ENCODE results near the gene SMS.

SMS gene

GRCh38 chrX:21958187-21958586, 17.7 kb downstream of the SMS start:
- TF ChIP-seq, protein P1, sequence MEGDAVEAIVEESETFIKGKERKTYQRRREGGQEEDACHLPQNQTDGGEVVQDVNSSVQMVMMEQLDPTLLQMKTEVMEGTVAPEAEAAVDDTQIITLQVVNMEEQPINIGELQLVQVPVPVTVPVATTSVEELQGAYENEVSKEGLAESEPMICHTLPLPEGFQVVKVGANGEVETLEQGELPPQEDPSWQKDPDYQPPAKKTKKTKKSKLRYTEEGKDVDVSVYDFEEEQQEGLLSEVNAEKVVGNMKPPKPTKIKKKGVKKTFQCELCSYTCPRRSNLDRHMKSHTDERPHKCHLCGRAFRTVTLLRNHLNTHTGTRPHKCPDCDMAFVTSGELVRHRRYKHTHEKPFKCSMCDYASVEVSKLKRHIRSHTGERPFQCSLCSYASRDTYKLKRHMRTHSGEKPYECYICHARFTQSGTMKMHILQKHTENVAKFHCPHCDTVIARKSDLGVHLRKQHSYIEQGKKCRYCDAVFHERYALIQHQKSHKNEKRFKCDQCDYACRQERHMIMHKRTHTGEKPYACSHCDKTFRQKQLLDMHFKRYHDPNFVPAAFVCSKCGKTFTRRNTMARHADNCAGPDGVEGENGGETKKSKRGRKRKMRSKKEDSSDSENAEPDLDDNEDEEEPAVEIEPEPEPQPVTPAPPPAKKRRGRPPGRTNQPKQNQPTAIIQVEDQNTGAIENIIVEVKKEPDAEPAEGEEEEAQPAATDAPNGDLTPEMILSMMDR (IDR thresholded peaks at IDR 0.05; ENCODE audit: control extremely low read depth, extremely low read depth, low read depth, missing control alignments), result no peak
- POLR2A ChIA-PET, result no interaction called here
- CTCF ChIA-PET, result no interaction called here

DNA sequence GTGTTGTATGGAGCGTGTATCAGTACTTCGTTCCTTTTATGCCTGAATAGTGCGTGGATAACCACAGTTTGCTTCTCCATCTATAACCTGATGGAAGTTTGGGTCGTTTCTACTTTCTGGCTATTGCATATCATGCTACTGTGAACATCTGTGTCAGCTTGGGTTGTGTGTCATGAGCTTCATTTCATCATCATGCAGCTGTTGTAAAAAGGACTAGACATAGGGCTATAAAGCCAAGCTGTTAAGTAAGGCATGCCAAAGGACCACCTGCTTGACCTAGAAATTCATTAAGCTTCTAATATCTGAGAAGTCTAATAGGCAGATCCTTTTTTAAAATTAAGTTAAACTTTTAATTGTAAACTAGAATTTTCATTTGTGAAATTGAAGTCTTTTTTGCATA, 18.4 kb downstream of the SMS start:
- no peak for DNase-seq (ENCODE audit: extremely low spot score)
- TF ChIP-seq, protein P1 (IDR thresholded peaks at IDR 0.05; ENCODE audit: control extremely low read depth, extremely low read depth, low read depth, missing control alignments), result no peak
- CTCF ChIA-PET, result interaction anchor here (1.5 kb wide), 1 partner anchor 13 kb away, joined by 6 read pairs; no protein-coding TSS in a partner anchor
- POLR2A ChIA-PET, result interaction anchor here (0.8 kb wide), 1 partner anchor 10 kb away, joined by 3 read pairs; no protein-coding TSS in a partner anchor

More at GRCh38 chrX:21958187-21958586, 17.7 kb downstream of the SMS start:
- no peak for DNase-seq (ENCODE audit: extremely low spot score)

DNA sequence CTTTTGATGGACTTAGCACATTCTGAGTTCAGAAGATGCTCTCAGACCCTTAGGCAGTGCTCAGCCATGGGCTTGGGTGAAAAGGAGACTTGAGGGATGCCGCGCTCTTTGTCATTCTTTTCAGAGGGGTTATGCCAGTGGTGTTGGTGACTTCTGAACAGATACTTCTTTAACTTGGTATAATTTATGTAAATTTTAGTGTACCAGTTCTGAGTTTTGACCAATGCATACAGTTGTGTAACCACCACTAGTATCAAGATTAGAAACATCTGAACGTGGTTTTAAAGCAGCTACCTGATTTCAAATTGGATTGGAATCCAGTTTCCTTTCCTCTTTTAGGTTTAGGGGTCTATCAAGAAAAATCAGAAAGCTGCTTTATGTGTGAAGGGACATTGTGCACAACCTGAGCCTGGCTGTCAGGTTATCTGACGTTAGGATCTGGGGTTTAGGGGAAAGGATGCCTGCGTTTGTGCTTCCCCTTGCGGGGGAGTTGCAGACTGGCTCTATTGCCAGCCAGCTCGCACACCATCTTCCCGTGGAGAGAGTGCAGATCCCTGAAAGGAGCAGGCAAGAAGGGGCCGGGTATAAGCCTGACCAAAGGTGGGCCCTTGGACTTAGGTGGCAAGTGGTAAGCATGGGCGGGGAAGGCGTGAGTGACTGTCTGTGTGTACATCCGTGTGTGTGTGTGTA, 19.0 kb downstream of the SMS start:
- ChIA-PET CTCF (interaction anchor here (0.9 to 3.4 kb wide), 3 partner anchors 9 to 26 kb away, joined by 3 to 7 read pairs (median 6); no protein-coding TSS in a partner anchor), POLR2A (interaction anchor here (0.8 kb wide), 1 partner anchor 11 kb away, joined by 3 read pairs; no protein-coding TSS in a partner anchor)
- DNase-seq (ENCODE audit: extremely low spot score), result no peak
- TF ChIP-seq, protein P1 (IDR thresholded peaks at IDR 0.05; ENCODE audit: control extremely low read depth, extremely low read depth, low read depth, missing control alignments), result no peak

DNA sequence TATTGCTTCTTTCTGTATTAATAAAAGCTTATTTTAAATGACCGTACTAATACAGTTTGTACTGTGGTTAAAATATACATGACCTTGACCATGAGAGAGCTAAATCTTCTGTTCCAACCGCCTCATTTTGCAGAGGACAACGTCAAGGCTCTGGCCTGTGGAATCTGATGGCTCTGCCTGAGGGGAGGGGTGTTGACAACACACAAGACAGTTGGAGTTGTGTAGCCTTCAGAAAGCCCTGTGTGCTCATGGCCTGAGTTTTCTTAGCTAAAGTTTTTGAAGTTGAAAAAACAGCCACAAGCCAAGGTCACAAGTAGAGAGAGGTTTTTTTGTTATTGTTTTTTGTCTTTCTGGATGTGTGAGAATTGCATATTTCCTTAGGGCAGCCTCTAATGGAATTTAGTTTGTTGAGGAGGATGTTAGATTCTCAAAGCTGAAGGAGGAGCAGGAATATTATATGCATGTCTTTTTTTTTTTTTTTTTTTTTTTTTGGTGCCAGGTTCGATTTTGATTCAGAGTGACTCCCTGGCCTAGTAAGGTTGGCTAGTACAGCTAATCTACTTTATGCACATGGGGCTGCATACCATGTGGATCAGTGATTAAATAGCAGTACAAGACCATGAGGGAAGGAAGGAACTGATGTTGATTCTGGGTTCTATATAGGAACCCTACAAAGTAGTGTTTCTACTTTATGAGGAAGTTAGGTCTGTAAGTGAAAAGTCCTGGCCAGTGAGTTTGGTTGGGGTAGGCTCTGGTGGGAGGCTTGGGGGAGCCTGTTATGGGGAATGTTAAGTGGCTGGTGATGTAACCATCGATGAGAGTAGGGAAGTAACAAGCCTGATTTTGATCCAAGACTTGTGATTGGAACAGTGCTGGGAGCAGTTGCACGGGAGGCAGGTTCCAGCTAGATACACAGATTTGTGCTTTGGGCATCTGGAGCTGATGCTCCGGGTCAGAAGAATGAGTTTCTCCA, 20.3 kb downstream of the SMS start:
- TF ChIP-seq, protein P1 (IDR thresholded peaks at IDR 0.05; ENCODE audit: control extremely low read depth, extremely low read depth, low read depth, missing control alignments), result no peak
- ChIA-PET POLR2A (no interaction called here), CTCF (interaction anchor here (0.9 to 3.4 kb wide), 5 partner anchors 8 to 25 kb away, joined by 3 to 7 read pairs (median 4); no protein-coding TSS in a partner anchor)

GRCh38 chrX:21962361-21962760, 21.9 kb downstream of the SMS start:
- POLR2A ChIA-PET, result no interaction called here
- CTCF ChIA-PET, result interaction anchor here (3.4 kb wide), 1 partner anchor 23 kb away, joined by 7 read pairs; no protein-coding TSS in a partner anchor
- TF ChIP-seq, protein P1 (IDR thresholded peaks at IDR 0.05; ENCODE audit: control extremely low read depth, extremely low read depth, low read depth, missing control alignments), result no peak
- no peak for DNase-seq (ENCODE audit: extremely low spot score)

More for the DNA sequence above, 20.3 kb downstream of the SMS start:
- DNase-seq (ENCODE audit: extremely low spot score), result no peak

GRCh38 chrX:21963269-21963668, 22.8 kb downstream of the SMS start:
- TF ChIP-seq, protein P1 (IDR thresholded peaks at IDR 0.05; ENCODE audit: control extremely low read depth, extremely low read depth, low read depth, missing control alignments), result no peak
- POLR2A ChIA-PET, result no interaction called here
- DNase-seq (ENCODE audit: extremely low spot score), result no peak
- CTCF ChIA-PET, result interaction anchor here (3.4 kb wide), 1 partner anchor 22 kb away, joined by 7 read pairs; no protein-coding TSS in a partner anchor
